Measurements from ENCODE around the gene POU2F1.
A peak's percentile ranks its signal among the peaks of the same experiment; 100 is the strongest.
"Not testable (repeated sequence)": the region's sequence is repeated elsewhere in the genome, so short reads cannot be mapped to it uniquely, and the experiment has no call there.

The POU2F1 gene

DNA sequence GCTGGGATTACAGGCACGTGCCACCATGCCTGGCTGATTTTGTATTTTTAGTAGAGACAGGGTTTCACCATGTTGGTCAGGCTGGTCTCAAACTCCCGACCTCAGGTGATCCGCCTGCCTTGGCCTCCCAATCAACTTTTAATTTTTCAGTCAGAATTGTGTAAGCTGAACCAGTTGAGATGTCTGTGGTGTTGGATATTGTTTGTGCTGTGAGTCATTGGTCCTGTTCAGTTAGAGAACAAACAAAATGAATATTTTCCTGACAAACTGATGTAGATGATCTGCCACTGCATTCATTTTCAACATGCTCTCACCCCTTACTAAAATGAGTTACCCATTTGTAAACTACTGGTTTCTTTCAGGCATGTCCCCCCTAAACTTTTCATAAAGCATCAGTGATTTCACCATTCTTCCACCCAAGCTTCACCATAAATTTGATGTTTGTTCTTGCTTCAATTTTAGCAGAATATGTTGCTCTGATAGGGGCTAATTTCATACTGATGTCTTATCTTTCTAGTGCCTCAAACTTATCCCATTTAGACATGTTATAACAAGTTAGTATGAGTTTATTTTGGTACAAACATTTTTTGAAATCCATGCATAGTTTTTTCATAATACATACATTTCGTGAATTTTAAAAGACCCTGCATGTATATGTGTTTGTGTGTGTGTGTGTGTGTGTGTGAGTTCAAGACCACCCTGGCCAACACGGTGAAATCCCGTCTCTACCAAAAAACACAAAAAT is 15.2 kb upstream of the POU2F1 start:
- DNase-seq, result not testable (repeated sequence)

DNA sequence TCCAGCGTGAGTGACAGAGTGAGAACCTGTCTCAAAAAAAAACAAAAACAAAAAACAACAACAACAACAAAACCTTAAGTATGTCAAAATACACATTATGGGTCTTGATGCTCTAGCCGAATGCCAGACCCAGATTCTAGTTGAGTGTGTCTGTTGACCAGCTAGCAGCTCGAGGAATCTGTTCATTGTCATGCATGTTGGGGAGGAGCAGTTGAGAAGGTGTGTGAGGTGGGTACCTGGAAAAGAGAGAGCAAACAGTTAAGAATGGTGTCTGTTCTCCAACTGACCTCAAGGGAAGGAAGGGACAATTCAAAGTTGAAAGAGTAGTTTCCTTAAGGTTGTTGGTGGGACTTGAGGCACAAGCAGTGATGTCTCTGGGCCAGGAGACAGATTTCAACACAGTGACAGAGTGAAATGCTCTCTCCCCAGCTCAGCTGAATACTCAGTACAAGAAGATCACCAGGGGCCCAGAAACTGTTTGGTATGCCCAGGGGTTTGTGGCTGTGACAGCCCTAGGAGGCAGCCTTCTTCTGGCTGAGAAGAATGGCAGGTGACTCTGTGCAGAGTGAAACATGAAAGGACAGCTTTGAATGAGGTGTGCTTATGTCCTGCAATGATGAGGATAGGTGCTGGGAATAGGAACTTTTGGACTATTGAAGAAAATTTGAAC is 14.4 kb upstream of the POU2F1 start:
- DNase-seq, result no peak

DNA sequence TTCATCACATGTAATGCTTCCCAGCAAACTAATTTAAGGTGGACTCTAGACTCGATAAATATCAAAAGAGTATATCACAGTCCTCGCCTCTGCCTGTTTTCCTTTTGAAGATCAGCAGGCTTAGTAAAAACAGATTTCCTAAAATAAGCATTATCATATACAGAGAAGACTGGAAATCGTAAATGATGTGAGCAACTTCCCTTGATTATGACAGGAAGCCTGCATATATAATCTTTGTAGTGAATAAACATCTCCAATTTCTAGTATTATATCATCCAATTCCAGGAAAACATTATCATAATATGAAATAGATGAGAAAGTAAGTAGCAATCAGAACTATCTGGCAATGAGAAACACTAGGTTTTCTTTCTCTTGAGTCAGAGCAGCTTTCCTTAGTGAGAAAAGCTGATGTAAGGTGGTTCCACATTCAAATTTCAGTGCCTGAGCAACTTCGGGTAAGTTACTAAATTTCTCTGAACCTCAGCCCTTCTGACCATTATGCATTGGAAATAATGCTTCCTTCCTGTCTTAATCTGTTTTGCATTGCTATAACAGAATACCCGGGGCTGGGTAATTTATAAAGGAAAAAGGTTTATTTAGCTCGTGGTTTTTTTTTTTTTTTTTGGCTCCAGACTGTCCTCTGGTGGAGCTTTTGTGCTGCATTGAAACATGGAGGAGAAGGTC is 12.6 kb upstream of the POU2F1 start:
- DNase-seq, result no peak

DNA sequence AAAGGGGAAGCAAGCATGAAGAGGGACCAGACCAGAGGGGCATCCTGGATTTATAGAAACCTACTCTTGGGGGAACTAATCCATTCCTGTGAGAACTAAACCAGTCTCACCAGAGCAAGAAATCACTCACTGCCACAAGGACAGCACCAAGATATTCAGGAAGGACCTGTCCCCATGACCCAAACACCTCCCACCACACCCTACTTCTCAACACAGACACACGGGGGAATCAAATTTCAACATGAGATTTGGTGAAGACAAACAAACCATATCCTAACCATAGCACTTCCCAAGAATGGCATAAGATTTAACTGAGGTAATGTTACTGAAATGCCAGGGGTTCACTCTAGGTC is 12.1 kb upstream of the POU2F1 start:
- no peak for DNase-seq

DNA sequence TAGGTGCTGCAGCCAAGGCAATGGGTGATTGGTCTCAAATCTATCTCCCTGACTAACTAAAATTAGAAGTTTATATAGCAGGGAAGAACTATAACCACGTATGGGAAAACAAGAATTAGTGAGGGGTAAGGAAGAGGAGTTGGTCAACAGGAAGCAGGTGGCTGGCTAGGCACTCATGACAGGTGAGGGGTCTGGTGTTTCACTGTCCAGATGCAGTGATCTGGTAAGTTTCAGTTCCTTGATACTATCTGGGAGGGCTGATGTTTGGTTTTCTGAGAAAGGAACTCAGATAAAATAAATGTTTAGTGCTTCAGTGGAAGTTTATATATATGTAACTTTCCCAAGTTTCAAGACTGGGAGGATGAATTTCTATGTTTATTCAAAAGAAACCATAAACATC is 11.6 kb upstream of the POU2F1 start:
- no peak for DNase-seq

DNA sequence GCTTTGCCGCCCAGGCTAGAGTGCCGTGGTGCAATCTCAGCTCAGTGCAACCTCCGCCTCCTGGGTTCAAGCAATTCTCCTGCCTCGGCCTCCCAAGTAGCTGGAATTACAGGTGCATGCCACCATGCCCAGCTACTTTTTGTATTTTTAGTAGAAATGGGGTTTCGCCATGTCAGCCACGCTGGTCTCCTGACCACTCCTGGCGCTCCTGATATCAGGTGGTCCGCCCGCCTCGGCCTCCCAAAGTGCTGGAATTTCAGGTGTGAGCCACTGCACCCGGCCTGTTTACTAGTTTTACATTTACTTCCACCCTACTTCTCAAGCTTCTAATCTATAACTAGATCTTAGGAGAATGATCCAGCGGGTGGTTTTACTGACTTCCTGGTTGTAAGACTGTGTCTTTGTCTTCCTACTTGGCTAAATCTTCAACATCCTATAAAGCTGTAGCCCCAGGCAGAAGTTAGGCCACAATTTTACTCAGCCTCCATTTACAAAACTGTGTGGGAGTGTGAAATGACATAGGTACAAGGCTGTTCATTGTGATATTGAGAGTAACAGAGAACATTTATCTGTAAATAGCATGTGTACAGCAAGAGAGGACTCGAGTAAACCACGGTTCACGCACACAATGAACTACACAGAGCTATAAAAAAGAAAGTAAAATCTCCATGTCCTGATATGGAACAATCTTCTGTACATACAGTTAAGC is 9.6 kb upstream of the POU2F1 start:
- no peak for DNase-seq

DNA sequence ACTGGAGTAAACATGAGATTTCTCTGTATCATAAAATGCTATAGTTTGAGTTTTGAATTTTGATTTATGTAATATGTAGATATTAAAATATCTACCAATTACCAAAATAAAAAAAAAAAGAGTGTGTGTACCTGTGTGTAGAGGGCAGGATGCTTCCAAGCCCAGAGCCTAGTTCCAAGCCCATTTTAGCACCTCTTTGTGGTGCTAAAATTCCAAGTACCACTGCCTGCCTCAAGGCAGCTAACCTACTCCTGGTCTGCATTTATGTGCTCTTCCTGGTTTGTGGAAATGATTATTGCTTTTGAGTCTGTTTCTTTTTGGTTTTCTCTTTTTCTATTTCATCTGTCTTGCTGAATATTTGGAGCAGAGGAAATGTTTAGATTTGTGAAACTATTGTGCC is 8.7 kb upstream of the POU2F1 start:
- DNase-seq, result no peak

DNA sequence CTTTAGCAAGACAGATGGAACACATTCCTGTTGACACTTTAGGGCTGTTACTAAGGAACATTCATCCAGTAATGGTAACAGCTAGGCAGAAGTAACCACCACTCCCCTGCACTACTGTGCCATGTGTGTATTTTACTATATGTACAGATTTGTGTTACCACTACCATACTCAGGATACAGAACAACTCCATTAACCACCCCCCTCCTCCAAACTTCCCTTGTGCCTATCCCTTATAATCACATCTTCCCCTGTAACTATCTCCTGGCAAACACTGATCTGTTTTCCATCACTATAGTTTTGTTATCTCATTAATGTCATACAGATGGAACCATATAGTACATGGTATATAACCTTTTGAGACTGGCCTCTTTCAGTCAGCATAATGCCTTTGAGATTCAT is 3.9 kb upstream of the POU2F1 start:
- no peak for DNase-seq

DNA sequence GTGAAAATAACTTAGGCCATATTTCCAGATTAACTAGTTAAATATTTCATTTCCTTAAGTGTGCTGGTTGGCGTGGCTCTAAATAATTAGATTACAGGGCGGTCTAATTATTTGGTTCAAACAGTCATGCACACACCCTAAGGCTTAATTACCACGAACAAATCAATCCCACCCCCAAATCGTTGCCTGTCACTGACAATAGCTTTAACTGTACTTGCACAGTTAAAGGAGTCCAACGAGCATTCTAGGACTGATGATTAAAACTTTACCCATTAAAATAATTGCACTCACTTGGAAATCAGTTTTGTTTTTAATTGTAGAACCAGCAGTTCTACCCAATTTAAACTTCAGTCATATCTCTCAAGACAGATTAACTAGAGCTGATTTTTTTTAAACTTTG is 1.5 kb upstream of the POU2F1 start:
- DNase-seq, result peak; percentile 63

DNA sequence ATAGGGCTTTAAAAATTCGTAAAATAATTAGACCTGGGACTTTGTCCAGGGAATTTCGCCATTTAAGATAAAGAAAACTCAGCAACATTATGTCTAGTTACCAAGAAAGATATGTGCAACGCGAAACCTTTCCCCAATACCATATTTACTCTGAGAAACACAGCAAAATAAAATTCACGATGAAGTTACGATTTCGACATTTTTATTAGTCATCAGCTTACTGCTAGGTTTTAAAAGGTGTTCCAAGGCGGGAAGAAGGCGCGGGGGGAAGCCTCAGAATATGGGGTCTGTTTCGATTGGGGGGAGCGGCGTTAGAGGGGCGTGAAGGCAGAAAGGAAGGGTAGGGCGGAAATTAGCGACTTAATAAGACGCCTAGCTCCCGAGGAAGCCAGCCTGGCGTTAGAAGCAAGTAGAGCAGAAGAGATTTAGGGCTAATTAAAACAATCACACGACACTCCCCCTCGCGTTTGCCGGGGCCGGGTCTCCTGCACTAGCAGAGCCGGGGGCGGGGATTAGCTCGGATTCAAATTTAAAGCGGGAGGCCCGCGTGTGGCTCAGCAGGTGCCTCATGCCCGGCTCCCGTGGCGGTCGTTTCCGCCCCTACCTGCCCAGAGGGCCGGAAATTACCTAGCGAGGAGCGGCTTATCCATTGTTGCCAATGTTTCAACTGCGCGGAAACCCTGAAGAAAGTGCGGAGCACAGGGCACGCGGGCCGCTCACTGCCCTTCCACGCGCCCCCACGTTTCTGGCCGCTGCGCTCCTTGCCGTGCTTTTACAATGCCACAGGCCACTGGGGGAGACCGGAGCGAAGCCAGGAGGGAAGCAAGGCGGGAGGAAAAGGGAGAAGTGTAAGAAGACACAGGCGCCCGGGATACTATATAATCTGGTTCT is 795 bp upstream of the POU2F1 start:
- DNase-seq, result peak; percentile 99

DNA sequence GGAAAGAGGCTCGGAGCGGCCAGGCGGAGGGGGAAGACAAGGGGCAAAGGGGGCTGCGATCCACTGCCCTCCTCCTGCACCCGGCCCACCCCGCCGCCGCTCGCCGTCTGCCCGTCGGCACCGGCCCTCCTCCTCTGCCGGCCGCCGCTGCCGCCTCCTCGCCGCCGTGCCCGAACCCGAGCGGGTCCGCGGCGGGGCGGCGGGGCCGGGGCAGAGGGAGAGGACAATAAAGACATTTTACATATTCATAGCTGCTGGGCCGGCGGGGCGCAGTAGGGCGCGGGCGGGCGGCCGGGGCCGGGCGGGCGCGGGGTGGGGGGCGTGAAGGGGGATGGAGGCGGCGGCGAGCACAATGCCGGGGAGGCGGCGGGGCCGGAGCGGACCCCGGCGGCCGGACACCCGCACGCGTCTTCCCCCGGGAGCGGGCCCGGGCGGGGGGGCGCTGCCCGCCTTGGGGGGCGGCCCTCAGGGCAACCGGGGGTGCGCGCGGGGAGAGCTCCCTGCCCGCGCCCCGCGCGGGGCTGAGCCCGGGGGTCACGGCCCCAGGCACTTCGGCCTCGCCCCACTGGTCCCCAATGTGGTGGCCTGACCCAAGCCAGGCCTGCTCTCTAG is 546 bp downstream of the POU2F1 start:
- peak; percentile 84 for DNase-seq

DNA sequence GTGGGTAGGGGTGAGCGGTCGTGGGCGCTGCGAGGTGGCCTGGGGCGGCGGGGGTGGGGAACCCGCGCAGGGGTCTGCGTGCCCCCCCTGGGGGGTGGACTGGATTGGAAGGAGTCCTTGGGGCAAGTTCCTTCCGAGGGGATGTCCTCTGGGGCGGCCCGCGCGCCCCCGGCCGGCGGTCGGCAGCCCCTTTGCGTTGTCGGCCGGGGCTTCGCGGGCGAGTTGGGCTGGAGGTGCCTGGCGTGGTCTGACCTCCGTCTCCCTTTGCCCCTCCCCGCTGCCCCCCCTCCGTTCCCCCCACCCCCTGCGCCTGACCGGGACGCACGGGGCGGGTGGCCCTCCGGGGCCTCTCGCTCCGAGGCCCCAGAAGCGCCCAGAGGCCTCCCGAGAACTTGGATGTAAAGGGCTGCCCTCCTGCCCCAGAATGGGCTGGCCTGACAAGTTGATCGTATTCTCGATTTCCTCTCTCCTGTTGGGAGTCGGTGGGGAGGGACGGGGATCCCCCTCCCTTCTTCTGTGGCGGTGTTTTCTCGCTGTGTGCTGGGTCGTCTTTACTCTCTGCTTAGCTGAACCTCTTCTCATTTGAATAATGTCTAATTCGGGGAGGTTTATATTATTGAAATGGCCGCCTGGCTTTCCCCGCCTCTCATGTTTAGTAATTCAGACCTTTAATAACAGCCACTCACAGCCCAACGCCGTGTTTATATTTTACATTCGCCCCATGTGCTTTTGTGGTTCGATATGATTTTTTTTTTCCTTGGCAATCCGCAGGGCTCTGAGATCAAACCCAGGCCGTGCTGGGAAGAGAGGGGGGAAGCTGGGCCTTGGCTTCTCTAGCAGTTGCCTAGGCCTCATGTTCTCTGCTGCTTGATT is 1.3 kb downstream of the POU2F1 start:
- peak; percentile 97 for DNase-seq

DNA sequence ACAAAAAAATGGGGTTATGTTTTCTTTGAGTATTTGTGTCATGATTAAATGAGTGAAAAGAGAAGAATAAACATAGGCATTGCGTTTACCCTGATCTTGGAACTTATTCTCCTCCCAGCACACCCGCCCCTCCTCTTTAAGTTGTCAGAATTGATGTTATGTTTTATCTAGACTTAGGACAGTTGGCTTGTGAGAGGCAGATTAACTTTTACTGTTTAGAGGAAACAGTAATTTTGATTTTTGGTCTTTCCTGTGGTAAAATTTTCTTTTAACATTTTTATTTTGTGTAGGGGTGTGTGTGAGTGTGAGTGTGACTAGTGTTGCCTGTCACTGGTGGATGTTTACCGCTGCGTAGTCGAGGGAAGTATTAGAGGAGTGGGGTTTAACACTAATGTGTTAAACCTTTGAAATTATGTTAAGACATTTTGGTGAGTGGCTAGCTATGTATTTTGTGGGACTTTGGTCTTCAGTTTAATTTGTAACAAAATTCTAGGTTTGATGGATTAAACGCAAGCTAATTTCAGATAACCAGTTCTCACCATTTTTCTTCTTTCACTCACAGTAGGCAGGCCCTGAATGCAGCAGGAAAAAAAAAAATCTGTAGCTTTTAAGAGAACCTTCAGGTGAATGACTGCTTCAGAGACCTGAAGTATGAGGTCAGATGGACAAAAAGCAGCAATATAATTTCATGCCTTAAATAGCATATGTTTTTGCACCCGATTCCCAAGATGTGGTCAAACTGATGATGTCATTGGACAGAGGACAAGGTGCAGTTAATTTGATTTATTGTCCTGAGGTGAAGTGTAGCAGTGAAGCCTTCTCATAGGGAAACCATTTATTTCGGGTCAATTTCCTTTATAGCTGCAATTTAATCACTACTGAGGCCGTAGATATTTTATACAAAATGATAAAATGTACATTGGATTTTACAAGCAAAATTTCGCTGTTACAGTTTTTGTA is 2.7 kb downstream of the POU2F1 start:
- DNase-seq, result no peak

DNA sequence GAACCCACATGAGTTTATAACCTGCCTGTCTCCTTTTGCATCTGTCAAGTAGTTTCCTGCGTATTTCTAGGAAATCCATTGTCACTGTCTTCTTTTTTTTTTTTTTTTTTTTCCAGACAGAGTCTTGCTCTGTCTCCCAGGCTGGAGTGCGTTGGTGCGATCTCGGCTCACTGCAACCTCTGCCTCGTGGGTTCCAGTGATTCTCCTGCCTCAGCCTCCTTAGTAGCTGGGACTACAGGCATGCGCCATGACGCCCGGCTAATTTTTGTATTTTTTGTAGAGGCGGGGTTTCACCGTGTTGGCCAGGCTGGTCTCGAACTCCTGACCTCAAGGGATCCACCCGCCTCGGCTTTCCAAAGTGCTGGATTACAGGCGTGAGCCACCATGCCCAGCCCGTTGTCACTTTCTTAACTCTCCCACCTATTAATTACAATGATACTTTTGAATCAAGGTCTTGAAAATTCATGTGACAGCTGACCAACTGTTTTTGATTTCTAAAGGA is 4.1 kb downstream of the POU2F1 start:
- not testable (repeated sequence) for DNase-seq

DNA sequence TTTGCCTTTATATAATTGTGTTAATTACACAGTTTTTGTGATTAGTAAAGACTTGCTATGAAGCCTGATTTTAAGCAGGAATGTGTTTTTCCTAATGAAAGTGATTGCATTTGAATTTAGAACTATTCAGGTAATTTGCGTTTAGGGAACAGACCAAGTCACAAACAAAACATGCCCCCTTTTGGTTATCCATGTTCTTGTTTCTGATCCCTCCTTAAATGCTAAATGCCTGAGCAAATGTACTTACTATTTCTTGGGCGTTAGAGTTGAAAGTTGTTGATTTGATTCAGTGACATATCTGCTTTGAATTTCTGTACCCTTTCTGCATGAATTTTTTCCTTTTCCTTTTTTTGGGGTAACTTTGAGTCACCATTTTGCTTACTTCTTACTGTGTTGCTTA is 5.2 kb downstream of the POU2F1 start:
- no peak for DNase-seq

DNA sequence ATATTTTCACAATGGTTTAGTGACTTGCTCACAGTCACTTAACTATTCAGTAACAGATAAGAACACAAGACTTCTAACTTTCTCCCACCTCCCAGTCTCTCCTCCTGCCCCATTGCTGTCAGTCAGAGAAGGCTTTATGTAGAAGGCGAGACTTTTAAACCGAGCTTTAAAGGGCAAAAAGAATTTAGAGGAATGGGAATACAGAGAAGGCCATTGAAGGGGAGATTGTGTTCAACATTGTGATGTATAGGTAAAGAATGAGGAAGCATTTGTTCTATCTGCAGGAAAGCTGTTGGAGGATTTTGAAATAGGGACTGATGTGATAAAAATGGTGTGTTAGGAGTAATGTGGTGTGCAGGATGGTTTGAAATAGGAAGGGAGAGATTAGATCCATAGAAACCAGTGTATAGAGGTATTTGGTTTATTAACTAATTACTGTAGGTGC is 7.3 kb downstream of the POU2F1 start:
- no peak for DNase-seq

DNA sequence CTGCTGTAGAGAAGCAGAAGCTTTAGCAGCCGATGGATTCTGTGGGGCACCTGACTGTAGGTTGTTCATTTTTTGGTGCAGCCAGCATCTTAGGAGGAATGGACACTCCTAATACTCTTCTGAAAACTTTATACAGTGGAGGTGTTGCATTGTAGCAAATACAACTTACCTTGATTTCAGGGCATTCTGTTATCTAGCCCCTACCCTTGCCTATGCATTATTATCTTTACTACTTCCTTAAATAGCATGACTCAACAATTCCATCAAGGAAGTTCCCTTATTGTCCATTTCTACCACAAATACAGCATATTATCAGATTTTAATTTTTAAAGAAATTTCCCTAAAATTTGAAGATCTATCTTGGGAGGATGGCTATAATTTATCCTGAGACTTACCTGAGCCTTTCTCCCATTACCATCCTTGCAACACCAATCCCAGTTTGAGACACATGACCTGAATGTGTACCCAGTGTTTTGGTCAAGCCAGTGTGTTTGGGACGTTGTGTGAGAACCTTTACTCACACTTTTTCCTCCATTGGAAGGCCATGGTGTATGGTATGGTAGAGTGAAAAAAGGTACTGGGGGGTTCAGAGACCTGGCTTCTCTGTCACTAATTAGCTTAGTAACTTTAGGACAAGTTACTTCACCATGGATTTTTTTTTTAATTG is 9.2 kb downstream of the POU2F1 start:
- DNase-seq, result no peak

DNA sequence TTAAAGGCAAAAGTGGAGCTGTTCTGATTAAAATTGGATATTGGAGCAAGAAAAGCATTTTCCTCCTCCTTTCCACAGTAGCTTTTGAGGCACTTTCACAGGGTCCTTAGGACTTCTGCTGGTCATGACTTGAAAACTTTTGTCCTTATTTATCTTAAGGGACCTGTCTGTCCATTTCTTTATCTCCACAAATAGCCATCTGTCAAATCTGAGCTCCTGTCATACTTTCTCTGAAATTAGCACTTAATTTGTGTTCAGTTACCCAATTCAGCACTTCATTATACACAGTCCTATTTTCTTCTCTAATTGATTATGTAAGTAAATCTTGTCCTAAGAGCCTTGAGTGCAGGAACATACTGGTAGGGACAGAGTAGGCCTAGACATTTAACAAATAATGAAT is 9.8 kb downstream of the POU2F1 start:
- DNase-seq, result no peak

DNA sequence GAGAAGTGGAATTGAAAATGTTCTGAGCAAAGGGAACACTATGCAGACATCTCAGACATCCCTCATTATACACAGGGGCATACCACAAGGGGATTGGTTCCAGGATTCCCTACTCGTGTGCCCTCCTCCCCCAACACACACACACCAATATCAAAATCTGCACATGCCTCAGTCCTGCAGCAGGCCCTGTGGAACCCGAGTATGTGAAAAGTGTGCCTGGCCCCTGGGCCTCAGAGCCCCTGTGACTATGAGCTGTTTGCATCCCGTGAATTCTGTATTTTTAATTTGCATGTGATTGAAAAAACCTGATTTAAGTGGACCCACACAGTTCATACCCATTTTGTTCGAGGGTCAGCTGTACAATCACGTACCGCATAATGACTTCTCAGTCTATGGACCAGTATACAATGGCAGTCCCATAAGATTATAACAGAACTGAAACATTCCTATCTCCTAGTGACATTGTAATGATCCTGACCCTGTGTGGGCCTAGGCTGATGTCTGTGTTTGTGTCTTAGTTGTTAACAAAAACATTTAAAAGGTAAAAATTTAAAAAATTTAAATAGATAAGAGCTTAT is 11.3 kb downstream of the POU2F1 start:
- DNase-seq, result no peak

All from NCI-H526 treated with DMSO at 0.1 percent for 48 hours (cell line).